Endothelial cell of umbilical vein (primary cell): ENCODE measurements around the gene C1orf146.

Source experiments
- CTCF ChIP-seq, 2 donors: IDR thresholded peaks; 1 replicate in 1 of 2; 2 replicates in 1 of 2; pipeline ENCODE4 v1.5.1; 2011; ENCODE audit warnings: low read length in 2 of 2, mild to moderate bottlenecking in 2 of 2, moderate library complexity in 2 of 2, control low read depth in 1 of 2, inconsistent platforms in 1 of 2, low read depth in 1 of 2; ENCODE audit not compliant: insufficient read depth in 1 of 2; ENCODE audit errors: extremely low read depth in 1 of 2
- EZH2 ChIP-seq: IDR thresholded peaks from 2 replicates; pipeline ENCODE4 v1.6.1; 2012; ENCODE audit warnings: borderline replicate concordance, low read depth, mild to moderate bottlenecking, moderate library complexity, low read length, inconsistent platforms; ENCODE audit not compliant: severe bottlenecking
- GATA2 ChIP-seq: IDR thresholded peaks from 2 replicates; pipeline ENCODE4 v1.7.0; 2011; ENCODE audit warnings: low read depth, mild to moderate bottlenecking, moderate library complexity, mixed read lengths, low read length; ENCODE audit not compliant: insufficient read length, insufficient read depth
- MAX ChIP-seq: IDR thresholded peaks from 2 replicates; pipeline ENCODE4 v1.6.1; 2011; ENCODE audit not compliant: insufficient read depth, insufficient read length
- POLR2A ChIP-seq: IDR thresholded peaks from 2 replicates; pipeline ENCODE4 v1.6.1; 2012; ENCODE audit warnings: low read depth, mild to moderate bottlenecking, control low read depth, low read length
- POLR2AphosphoS5 ChIP-seq: IDR thresholded peaks from 2 replicates; pipeline ENCODE4 v1.6.1; 2012; ENCODE audit warnings: low read depth, mild to moderate bottlenecking, control low read depth, low read length, moderate library complexity; ENCODE audit not compliant: insufficient read depth

- TF ChIP-seq CTCF (IDR thresholded peaks at IDR 0.05; ENCODE audit: extremely low read depth in 1 of 2, insufficient read depth in 1 of 2, low read depth in 1 of 2, low read length in 2 of 2) (no peak), POLR2A (no peak), POLR2AphosphoS5 (no peak), GATA2 (no peak), EZH2 (no peak), MAX (no peak)
Measured at GRCh38 chr1:92230736-92231135, 13.0 kb downstream of the C1orf146 start.
